Natural killer cell (primary cell): ENCODE measurements around the gene CDC123. TPM values are rescaled to one million over a fixed set of nuclear protein-coding genes. Genes with fewer than 3 reads are reported as not detected.
A peak's percentile ranks its signal among the peaks of the same experiment; 100 is the strongest.

Experiments
- ATAC-seq, 3 donors: fragments of 150-1000 bp in 2 of 3; fragments of 200-7000 bp in 1 of 3; cut with Tn5 transposase; 1 replicate in 1 of 3; 2 replicates in 2 of 3; pipeline ENCODE4 v1.10.0; 2021; ENCODE audit warnings: mild to moderate bottlenecking in 2 of 3, moderate library complexity in 2 of 3
- DNase-seq, 2 donors: peaks; one replicate each; pipeline versions ENCODE4 v3.0.0 to v3.0.0-alpha.2; 2013 to 2021; ENCODE audit warnings: mixed read lengths in 1 of 2
- H3K27ac ChIP-seq: one replicate; pipeline ENCODE4 v1.5.1; 2013; ENCODE audit warnings: mild to moderate bottlenecking, low read length
- H3K27me3 ChIP-seq: one replicate; pipeline ENCODE4 v1.6.1; 2013; ENCODE audit warnings: low read length; ENCODE audit not compliant: control insufficient read depth, insufficient read depth
- H3K36me3 ChIP-seq: one replicate; pipeline ENCODE4 v1.6.1; 2013; ENCODE audit warnings: low read length; ENCODE audit not compliant: control insufficient read depth, insufficient read depth
- H3K4me1 ChIP-seq: one replicate; pipeline ENCODE4 v1.6.1; 2013; ENCODE audit warnings: low read length; ENCODE audit not compliant: control insufficient read depth, insufficient read depth
- H3K4me3 ChIP-seq: one replicate; pipeline ENCODE4 v1.5.1; 2013; ENCODE audit warnings: low read length
- H3K9me3 ChIP-seq: one replicate; pipeline ENCODE4 v1.6.1; 2013; ENCODE audit warnings: low read length; ENCODE audit not compliant: control insufficient read depth, insufficient read depth
- H3K27ac Mint-ChIP-seq, 2 donors: one replicate each; pipeline ENCODE4 v1.8.0; 2022; ENCODE audit warnings: mild to moderate bottlenecking in 2 of 2, mixed read lengths in 2 of 2, moderate library complexity in 1 of 2
- H3K27me3 Mint-ChIP-seq, 2 donors: one replicate each; pipeline ENCODE4 v1.8.0; 2022; ENCODE audit warnings: low read depth in 2 of 2, mixed read lengths in 2 of 2
- H3K36me3 Mint-ChIP-seq: one replicate; pipeline ENCODE4 v1.8.0; 2022; ENCODE audit warnings: mixed read lengths
- H3K4me1 Mint-ChIP-seq, 2 donors: one replicate each; pipeline ENCODE4 v1.8.0; 2022; ENCODE audit warnings: mixed read lengths in 2 of 2
- H3K4me3 Mint-ChIP-seq: one replicate; pipeline ENCODE4 v1.8.0; 2022; ENCODE audit warnings: mild to moderate bottlenecking, moderate library complexity, mixed read lengths
- H3K9me3 Mint-ChIP-seq, 2 donors: one replicate each; pipeline ENCODE4 v1.8.0; 2022; ENCODE audit warnings: mixed read lengths in 2 of 2
- WGBS: methylation state at CpG from one replicate; pipeline ENCODE4 v1.1.7; 2013; ENCODE audit warnings: missing lambda C conversion rate; ENCODE audit not compliant: insufficient coverage; 5-methylcytosine and 5-hydroxymethylcytosine counted together
- intact Hi-C: fragments of 100-400 bp; cut with micrococcal nuclease; formaldehyde crosslinking; loops from one replicate; pipeline ENCODE4 v1.14.2; 2022
- total RNA-seq, 4 donors: library from RNA; stranded (reverse); fragments of 120-200 nt in 1 of 4; gene quantifications; one replicate each; pipeline versions ENCODE4 v1.2.3 to v1.2.4, GENCODE V29; 2013 to 2022
- TF ChIP-seq, protein P1 (sequence below): fragments of 200-600 bp; IDR thresholded peaks from one replicate; pipeline ENCODE4 v1.8.0; 2022; ENCODE audit warnings: antibody characterized with exemption

Gene CDC123
- total RNA-seq, 3 donors from 2014 or later (not counting 1 experiment from before 2014, with no cell fraction given) = 45.8 to 53.3 (median 47.6) TPM

DNA sequence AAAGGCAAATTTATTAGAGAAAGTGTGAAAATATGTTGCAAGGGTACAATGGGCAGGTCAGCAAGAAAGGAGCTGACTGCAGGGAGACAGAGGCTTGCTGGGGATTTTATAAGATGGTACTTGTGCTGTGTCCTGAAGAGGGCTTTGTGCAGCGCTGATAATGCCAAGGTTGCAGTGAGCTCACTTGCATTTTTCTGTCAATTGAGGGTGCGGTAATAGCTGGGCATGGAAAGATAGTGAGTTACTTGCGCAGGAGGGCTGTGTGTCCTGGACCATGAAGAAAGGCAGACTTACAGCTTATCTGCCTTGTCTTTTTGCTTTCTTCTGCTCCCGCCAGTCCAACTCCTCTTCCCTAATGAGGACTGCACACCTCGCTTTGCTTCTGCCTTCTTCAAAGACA is 12.5 kb downstream of the CDC123 start:
- intact Hi-C loops = no loop called here
- no peaks in the 10 kb centered on the region for H3K4me1 ChIP-seq
- peaks cover 44% of the 10 kb centered on the region for H3K36me3 ChIP-seq
- no peaks in the 10 kb centered on the region for H3K27me3 Mint-ChIP-seq
- TF ChIP-seq, protein P1, sequence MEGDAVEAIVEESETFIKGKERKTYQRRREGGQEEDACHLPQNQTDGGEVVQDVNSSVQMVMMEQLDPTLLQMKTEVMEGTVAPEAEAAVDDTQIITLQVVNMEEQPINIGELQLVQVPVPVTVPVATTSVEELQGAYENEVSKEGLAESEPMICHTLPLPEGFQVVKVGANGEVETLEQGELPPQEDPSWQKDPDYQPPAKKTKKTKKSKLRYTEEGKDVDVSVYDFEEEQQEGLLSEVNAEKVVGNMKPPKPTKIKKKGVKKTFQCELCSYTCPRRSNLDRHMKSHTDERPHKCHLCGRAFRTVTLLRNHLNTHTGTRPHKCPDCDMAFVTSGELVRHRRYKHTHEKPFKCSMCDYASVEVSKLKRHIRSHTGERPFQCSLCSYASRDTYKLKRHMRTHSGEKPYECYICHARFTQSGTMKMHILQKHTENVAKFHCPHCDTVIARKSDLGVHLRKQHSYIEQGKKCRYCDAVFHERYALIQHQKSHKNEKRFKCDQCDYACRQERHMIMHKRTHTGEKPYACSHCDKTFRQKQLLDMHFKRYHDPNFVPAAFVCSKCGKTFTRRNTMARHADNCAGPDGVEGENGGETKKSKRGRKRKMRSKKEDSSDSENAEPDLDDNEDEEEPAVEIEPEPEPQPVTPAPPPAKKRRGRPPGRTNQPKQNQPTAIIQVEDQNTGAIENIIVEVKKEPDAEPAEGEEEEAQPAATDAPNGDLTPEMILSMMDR = no peak
- H3K27me3 ChIP-seq = no peaks in the 10 kb centered on the region
- DNase-seq (no peak), ATAC-seq (no peak)
- no peaks in the 10 kb centered on the region for H3K9me3 ChIP-seq
- WGBS = 97% methylated on average over 5 of the region's 5 CpGs
- H3K9me3 Mint-ChIP-seq = no peaks in the 10 kb centered on the region
- no peak overlapping the region for H3K27ac ChIP-seq
- H3K4me3 Mint-ChIP-seq = no peak overlapping the region
- no peak overlapping the region for H3K27ac Mint-ChIP-seq
- H3K36me3 Mint-ChIP-seq = peaks cover 8% of the 10 kb centered on the region
- H3K4me1 Mint-ChIP-seq = peaks cover 18 to 26% of the 10 kb centered on the region in 2 donors
- no peak overlapping the region for H3K4me3 ChIP-seq

GRCh38 chr10:12212454-12212853 is 16.5 kb downstream of the CDC123 start:
- TF ChIP-seq, protein P1 = no peak
- no peak overlapping the region for H3K27ac ChIP-seq
- no peak for ATAC-seq
- H3K9me3 Mint-ChIP-seq = no peaks in the 10 kb centered on the region
- no peak overlapping the region for H3K27ac Mint-ChIP-seq
- H3K4me1 Mint-ChIP-seq = peaks cover 27 to 28% of the 10 kb centered on the region in 2 donors
- H3K4me3 Mint-ChIP-seq = no peak overlapping the region
- H3K4me1 ChIP-seq = no peaks in the 10 kb centered on the region
- no peaks in the 10 kb centered on the region for H3K27me3 Mint-ChIP-seq
- H3K36me3 Mint-ChIP-seq = peaks cover 18% of the 10 kb centered on the region
- peaks cover 53% of the 10 kb centered on the region for H3K36me3 ChIP-seq
- H3K9me3 ChIP-seq = no peaks in the 10 kb centered on the region
- DNase-seq = no peak
- H3K27me3 ChIP-seq = no peaks in the 10 kb centered on the region
- intact Hi-C loops = no loop called here
- 89% methylated on average over 1 of the region's 3 CpGs for WGBS
- no peak overlapping the region for H3K4me3 ChIP-seq

DNA sequence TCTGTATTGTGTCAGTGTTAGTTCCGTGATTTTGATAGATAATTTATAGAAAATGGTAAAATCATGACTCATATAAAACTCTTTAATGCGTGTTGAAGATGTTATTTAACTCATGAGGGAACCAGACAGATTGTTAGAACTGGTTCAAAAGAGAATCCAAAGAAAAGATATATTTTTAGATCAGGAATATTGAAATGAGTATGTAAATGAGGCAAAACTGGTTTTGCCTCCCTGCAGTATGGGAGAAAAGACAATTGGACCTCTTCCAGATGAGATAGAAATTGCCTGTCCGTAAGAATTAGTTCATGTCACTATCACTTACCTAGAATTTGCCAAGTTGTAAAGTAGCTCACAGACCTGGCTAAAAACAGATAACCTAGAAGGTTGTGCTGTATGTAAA is 17.6 kb downstream of the CDC123 start:
- Mint-ChIP-seq H3K27me3 (no peaks in the 10 kb centered on the region), H3K27ac (no peak overlapping the region), H3K4me1 (peaks cover 19 to 22% of the 10 kb centered on the region in 2 donors), H3K4me3 (no peak overlapping the region), H3K36me3 (peaks cover 22% of the 10 kb centered on the region), H3K9me3 (no peaks in the 10 kb centered on the region)
- DNase-seq = no peak
- H3K4me3 ChIP-seq = no peak overlapping the region
- ATAC-seq = no peak
- no peaks in the 10 kb centered on the region for H3K27me3 ChIP-seq
- peaks cover 50% of the 10 kb centered on the region for H3K36me3 ChIP-seq
- H3K9me3 ChIP-seq = no peaks in the 10 kb centered on the region
- no peaks in the 10 kb centered on the region for H3K4me1 ChIP-seq
- intact Hi-C loops = loop anchor here (1.0 to 2.0 kb wide), 2 partner anchors 498 to 689 kb away; no protein-coding TSS in a partner anchor
- 100% methylated on average over 3 of the region's 3 CpGs for WGBS
- H3K27ac ChIP-seq = no peak overlapping the region
- TF ChIP-seq, protein P1 = no peak

GRCh38 chr10:12214093-12214492 is 18.1 kb downstream of the CDC123 start:
- ATAC-seq = no peak
- no peaks in the 10 kb centered on the region for H3K27me3 ChIP-seq
- H3K4me1 Mint-ChIP-seq = peaks cover 18% of the 10 kb centered on the region in 2 donors
- TF ChIP-seq, protein P1 = no peak
- H3K4me1 ChIP-seq = no peaks in the 10 kb centered on the region
- 96% methylated on average over 3 of the region's 4 CpGs for WGBS
- DNase-seq = no peak
- H3K4me3 Mint-ChIP-seq = no peak overlapping the region
- no peak overlapping the region for H3K4me3 ChIP-seq
- no peaks in the 10 kb centered on the region for H3K9me3 ChIP-seq
- no peaks in the 10 kb centered on the region for H3K9me3 Mint-ChIP-seq
- H3K27me3 Mint-ChIP-seq = no peaks in the 10 kb centered on the region
- no peak overlapping the region for H3K27ac ChIP-seq
- intact Hi-C loops = loop anchor here (1.0 to 2.0 kb wide), 2 partner anchors 497 to 689 kb away; no protein-coding TSS in a partner anchor
- peak overlapping the region; percentile 85 to 88 for H3K27ac Mint-ChIP-seq
- peaks cover 53% of the 10 kb centered on the region for H3K36me3 ChIP-seq
- peaks cover 27% of the 10 kb centered on the region for H3K36me3 Mint-ChIP-seq
